Measurements from ENCODE around the gene KANK4. TPM values are rescaled to one million over a fixed set of nuclear protein-coding genes. Genes with fewer than 3 reads are reported as not detected.

KANK4 gene
- polyA plus RNA-seq, 3 donors: not detected

DNA sequence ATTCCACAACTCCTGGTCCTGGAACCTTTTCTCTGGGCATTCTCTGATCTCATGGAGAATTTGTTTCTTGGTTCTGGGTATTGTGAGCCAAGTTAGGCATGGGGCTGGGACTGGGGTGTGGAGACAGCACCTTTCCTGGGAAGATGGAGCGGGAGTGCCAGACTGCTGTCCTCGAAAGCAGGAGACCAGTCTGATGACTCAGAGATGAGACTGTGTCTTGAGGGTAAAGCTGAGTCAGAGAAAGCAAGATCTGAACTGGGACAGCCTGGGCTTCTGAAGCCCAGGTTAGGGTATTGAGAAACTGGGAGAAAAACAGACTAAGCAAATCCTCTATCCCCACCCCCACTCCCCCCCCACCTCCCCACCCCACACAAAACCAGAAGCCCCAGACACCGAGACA lies 2.2 kb upstream of the KANK4 start:
- Histone ChIP-seq H3K4me3 (replicated peaks in 1 of 3; ENCODE audit: low read depth in 2 of 3, low read length in 3 of 3) (no peak overlapping the region), H3K79me2 (ENCODE audit: insufficient read depth, low read length) (no peaks in the 10 kb centered on the region), H3K4me2 (replicated peaks; ENCODE audit: extremely low read depth, low read length, poor library complexity, severe bottlenecking) (no peak overlapping the region), H3K27me3 (ENCODE audit: control insufficient read depth in 2 of 2, insufficient read depth in 2 of 2, low read length in 2 of 2) (peaks cover 22 to 34% of the 10 kb centered on the region in 2 donors), H3K4me1 (ENCODE audit: control insufficient read depth in 1 of 2, insufficient read depth in 2 of 2, low read length in 2 of 2) (peaks cover 0 to 9% of the 10 kb centered on the region in 2 donors), H3K9ac (ENCODE audit: insufficient read depth, low read length, poor library complexity, severe bottlenecking) (no peak overlapping the region), H3K36me3 (replicated peaks in 1 of 2; ENCODE audit: control insufficient read depth in 1 of 2, insufficient read depth in 2 of 2, low read length in 2 of 2) (no peaks in the 10 kb centered on the region), H2AFZ (ENCODE audit: insufficient read depth, low read depth, low read length, poor library complexity, severe bottlenecking) (no peak overlapping the region), H3K27ac (ENCODE audit: low read depth in 1 of 2, low read length in 2 of 2) (no peak overlapping the region), H3K9me3 (replicated peaks in 1 of 2; ENCODE audit: control insufficient read depth in 1 of 2, insufficient read depth in 1 of 2, low read length in 2 of 2) (peaks cover 0 to 11% of the 10 kb centered on the region in 2 donors), H4K20me1 (ENCODE audit: insufficient read depth, low read length) (no peaks in the 10 kb centered on the region)
- peaks cover 0 to 6% (median 0%) of the 10 kb centered on the region in 7 donors for H3K9me3 Mint-ChIP-seq
- TF ChIP-seq, protein P1, sequence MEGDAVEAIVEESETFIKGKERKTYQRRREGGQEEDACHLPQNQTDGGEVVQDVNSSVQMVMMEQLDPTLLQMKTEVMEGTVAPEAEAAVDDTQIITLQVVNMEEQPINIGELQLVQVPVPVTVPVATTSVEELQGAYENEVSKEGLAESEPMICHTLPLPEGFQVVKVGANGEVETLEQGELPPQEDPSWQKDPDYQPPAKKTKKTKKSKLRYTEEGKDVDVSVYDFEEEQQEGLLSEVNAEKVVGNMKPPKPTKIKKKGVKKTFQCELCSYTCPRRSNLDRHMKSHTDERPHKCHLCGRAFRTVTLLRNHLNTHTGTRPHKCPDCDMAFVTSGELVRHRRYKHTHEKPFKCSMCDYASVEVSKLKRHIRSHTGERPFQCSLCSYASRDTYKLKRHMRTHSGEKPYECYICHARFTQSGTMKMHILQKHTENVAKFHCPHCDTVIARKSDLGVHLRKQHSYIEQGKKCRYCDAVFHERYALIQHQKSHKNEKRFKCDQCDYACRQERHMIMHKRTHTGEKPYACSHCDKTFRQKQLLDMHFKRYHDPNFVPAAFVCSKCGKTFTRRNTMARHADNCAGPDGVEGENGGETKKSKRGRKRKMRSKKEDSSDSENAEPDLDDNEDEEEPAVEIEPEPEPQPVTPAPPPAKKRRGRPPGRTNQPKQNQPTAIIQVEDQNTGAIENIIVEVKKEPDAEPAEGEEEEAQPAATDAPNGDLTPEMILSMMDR (IDR thresholded peaks at IDR 0.05): no peak
- no peak overlapping the region for H3K27ac Mint-ChIP-seq
- no peak overlapping the region for H3K4me3 Mint-ChIP-seq
- H3K27me3 Mint-ChIP-seq (ENCODE audit: low read depth in 3 of 3): peaks cover 33 to 45% (median 37%) of the 10 kb centered on the region in 3 donors
- H3K4me1 Mint-ChIP-seq: no peaks in the 10 kb centered on the region
- 82% methylated on average over 2 of the region's 3 CpGs for WGBS (ENCODE audit: insufficient coverage)
- DNase-seq: peak in 1 of 3 donors; percentile 12
- peaks cover 0 to 2% of the 10 kb centered on the region in 2 donors for H3K36me3 Mint-ChIP-seq
- intact Hi-C loops (cut with micrococcal nuclease): no loop called here

DNA sequence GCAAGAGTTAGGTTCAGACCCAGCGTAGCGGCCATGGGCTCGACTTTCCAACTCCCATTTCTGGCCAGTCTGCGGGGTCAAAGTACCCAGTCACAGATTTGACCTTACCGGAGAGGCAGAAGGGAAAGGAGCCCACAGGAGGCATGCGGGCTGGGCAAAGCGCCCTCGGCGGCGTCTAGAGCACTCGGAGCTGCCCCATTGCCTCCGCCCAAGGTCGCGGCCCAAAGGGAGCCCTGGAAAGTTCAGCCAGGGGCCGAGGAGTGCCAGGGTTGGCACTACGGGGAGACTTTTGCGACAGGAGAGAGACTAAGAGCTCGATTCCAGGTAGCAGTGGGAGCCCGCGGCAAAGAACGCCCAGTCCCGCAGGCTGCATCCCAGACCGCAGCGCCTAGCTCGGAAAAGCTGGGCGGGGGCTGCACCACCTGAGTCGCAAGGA lies 896 bp downstream of the KANK4 start:
- H3K4me1 ChIP-seq (ENCODE audit: control insufficient read depth in 1 of 2, insufficient read depth in 2 of 2, low read length in 2 of 2): peaks cover 0 to 9% of the 10 kb centered on the region in 2 donors
- H3K4me1 Mint-ChIP-seq: no peaks in the 10 kb centered on the region
- H3K36me3 Mint-ChIP-seq: peaks cover 0 to 2% of the 10 kb centered on the region in 2 donors
- H3K27ac Mint-ChIP-seq: no peak overlapping the region
- H3K27me3 ChIP-seq (ENCODE audit: control insufficient read depth in 2 of 2, insufficient read depth in 2 of 2, low read length in 2 of 2): peaks cover 22 to 34% of the 10 kb centered on the region in 2 donors
- peak overlapping the region; percentile 36 for H3K4me2 ChIP-seq (replicated peaks; ENCODE audit: extremely low read depth, low read length, poor library complexity, severe bottlenecking)
- no peaks in the 10 kb centered on the region for H3K36me3 ChIP-seq (replicated peaks in 1 of 2; ENCODE audit: control insufficient read depth in 1 of 2, insufficient read depth in 2 of 2, low read length in 2 of 2)
- WGBS (ENCODE audit: insufficient coverage): 29% methylated on average over 27 of the region's 27 CpGs
- intact Hi-C loops (cut with micrococcal nuclease): no loop called here
- DNase-seq: no peak
- no peak overlapping the region for H3K27ac ChIP-seq (ENCODE audit: low read depth in 1 of 2, low read length in 2 of 2)
- H3K79me2 ChIP-seq (ENCODE audit: insufficient read depth, low read length): no peaks in the 10 kb centered on the region
- no peak overlapping the region for H3K9ac ChIP-seq (ENCODE audit: insufficient read depth, low read length, poor library complexity, severe bottlenecking)
- H3K9me3 ChIP-seq (replicated peaks in 1 of 2; ENCODE audit: control insufficient read depth in 1 of 2, insufficient read depth in 1 of 2, low read length in 2 of 2): peaks cover 0 to 11% of the 10 kb centered on the region in 2 donors
- H3K4me3 ChIP-seq (replicated peaks in 1 of 3; ENCODE audit: low read depth in 2 of 3, low read length in 3 of 3): no peak overlapping the region
- H3K9me3 Mint-ChIP-seq: peaks cover 0 to 6% (median 0%) of the 10 kb centered on the region in 7 donors
- H4K20me1 ChIP-seq (ENCODE audit: insufficient read depth, low read length): no peaks in the 10 kb centered on the region
- TF ChIP-seq, protein P1 (IDR thresholded peaks at IDR 0.05): no peak
- no peak overlapping the region for H2AFZ ChIP-seq (ENCODE audit: insufficient read depth, low read depth, low read length, poor library complexity, severe bottlenecking)
- peaks cover 35 to 48% (median 42%) of the 10 kb centered on the region in 3 donors for H3K27me3 Mint-ChIP-seq (ENCODE audit: low read depth in 3 of 3)
- peak overlapping the region in 1 of 2 donors; percentile 74 for H3K4me3 Mint-ChIP-seq
